K562 (cell line): Measurements from ENCODE around the gene CYYR1. TPM values are rescaled to one million over a fixed set of nuclear protein-coding genes. Genes with fewer than 3 reads are reported as not detected.

Experiments used
- ATAC-seq: fragments of 200-7000 bp; cut with Tn5 transposase; 3 replicates; pipeline ENCODE4 v1.9.1; 2020; ENCODE audit warnings: moderate library complexity
- BruUV-seq: library from RNA; stranded (reverse); fragments of 400-500 nt; replicated peaks from 2 replicates; lab custom pipeline; 2021; lab: Mats Ljungman, UMichigan
- CTCF ChIA-PET: fragments of 300-600 bp; formaldehyde crosslinking; extraction: SDS; loops from one replicate; lab custom pipeline; 2021; ENCODE audit warnings: low intra/inter-chr PET ratio; lab: Yijun Ruan, JAX
- POLR2A ChIA-PET: fragments of 300-600, 350-650 bp; sonication (Branson Sonifier 250); formaldehyde crosslinking; extraction: SDS; loops from one replicate; lab custom pipeline; 2021; ENCODE audit warnings: antibody characterized with exemption, inconsistent platforms; lab: Yijun Ruan, JAX
- DNase-seq, 4 experiments: peaks; one replicate each; pipeline versions ENCODE4 v3.0.0 to v3.0.0-alpha.2; 2011 to 2018; ENCODE audit warnings: low spot score in 3 of 4, mixed read lengths in 3 of 4; ENCODE audit errors: extremely low read depth in 1 of 4
- FAIRE-seq: peaks from 2 replicates; lab custom pipeline; 2011; peaks lifted over from hg19 to GRCh38; lab: Jason Lieb, UNC
- H2AFZ ChIP-seq: 2 replicates; pipeline ENCODE4 v1.6.0; 2011; ENCODE audit warnings: low read depth, low read length, control low read depth, inconsistent platforms
- H3K27ac ChIP-seq: fragments of 200-600 bp; 3 replicates; pipeline ENCODE4 v1.8.0; 2011; ENCODE audit warnings: low read depth, mild to moderate bottlenecking, control low read depth, inconsistent platforms, low read length, moderate library complexity, mixed read lengths; ENCODE audit errors: extremely low read depth
- H3K27me3 ChIP-seq, 2 experiments: fragments of 300-600 bp in 1 of 2; 2 replicates in 1 of 2; 3 replicates in 1 of 2; pipeline versions ENCODE4 v1.6.0 to v1.8.0; 2011; ENCODE audit warnings: inconsistent platforms in 2 of 2, low read length in 2 of 2, mild to moderate bottlenecking in 1 of 2, mixed read lengths in 1 of 2, moderate library complexity in 1 of 2; ENCODE audit not compliant: control insufficient read depth in 2 of 2, insufficient read depth in 2 of 2
- H3K36me3 ChIP-seq: fragments of 300-600 bp; 3 replicates; pipeline ENCODE4 v1.8.0; 2011; ENCODE audit warnings: mild to moderate bottlenecking, low read length, inconsistent platforms; ENCODE audit not compliant: control insufficient read depth, insufficient read depth
- H3K4me1 ChIP-seq, 2 experiments: fragments of 200-600 bp in 1 of 2; replicated peaks in 1 of 2; 2 replicates in 1 of 2; 3 replicates in 1 of 2; pipeline versions ENCODE4 v1.5.1 to v1.8.0; 2011; ENCODE audit warnings: inconsistent platforms in 2 of 2, low read length in 2 of 2, mild to moderate bottlenecking in 1 of 2, mixed read lengths in 1 of 2, moderate library complexity in 1 of 2; ENCODE audit not compliant: control insufficient read depth in 2 of 2, insufficient read depth in 2 of 2
- H3K4me2 ChIP-seq: 2 replicates; pipeline ENCODE4 v1.6.1; 2011; ENCODE audit warnings: low read length, control low read depth, inconsistent platforms, mixed read lengths; ENCODE audit not compliant: insufficient read depth
- H3K4me3 ChIP-seq: fragments of 200-600 bp; sonication (generic), shearing (Covaris generic); 2 replicates; pipeline ENCODE4 v1.5.1; 2016; ENCODE audit warnings: control low read depth, inconsistent platforms
- H3K79me2 ChIP-seq: fragments of 200-600 bp; 3 replicates; pipeline ENCODE4 v1.8.0; 2011; ENCODE audit warnings: low read length, inconsistent platforms; ENCODE audit not compliant: control insufficient read depth, insufficient read depth
- H3K9ac ChIP-seq, 2 experiments: 2 replicates each; pipeline versions ENCODE4 v1.6.0 to v1.6.1; 2011; ENCODE audit warnings: low read depth in 2 of 2, low read length in 2 of 2, control low read depth in 1 of 2, inconsistent platforms in 1 of 2, mild to moderate bottlenecking in 1 of 2, mixed read lengths in 1 of 2; ENCODE audit not compliant: insufficient read depth in 1 of 2
- H3K9me1 ChIP-seq: one replicate; pipeline ENCODE4 v1.6.0; 2011; ENCODE audit warnings: inconsistent platforms, mild to moderate bottlenecking, low read length, moderate library complexity; ENCODE audit not compliant: control insufficient read depth, insufficient read depth
- H3K9me3 ChIP-seq: replicated peaks from 2 replicates; pipeline ENCODE4 v1.5.1; 2011; ENCODE audit warnings: low read depth, low read length, inconsistent platforms; ENCODE audit not compliant: control insufficient read depth, insufficient read depth
- H4K20me1 ChIP-seq: replicated peaks from 2 replicates; pipeline ENCODE4 v1.6.1; 2011; ENCODE audit warnings: low read length, inconsistent platforms, mixed read lengths; ENCODE audit not compliant: control insufficient read depth, insufficient read depth
- BCLAF1 ChIP-seq, 2 experiments: fragments of 450-650 bp in 1 of 2; IDR thresholded peaks; 2 replicates each; pipeline ENCODE4 v1.6.1; 2011 to 2017; ENCODE audit warnings: low read depth in 2 of 2, antibody characterized with exemption in 1 of 2, borderline replicate concordance in 1 of 2, low read length in 1 of 2, mild to moderate bottlenecking in 1 of 2, mixed read lengths in 1 of 2; ENCODE audit not compliant: control insufficient read depth in 1 of 2
- CBFA2T2 ChIP-seq: fragments of 450-650 bp; conservative IDR thresholded peaks from 2 replicates; pipeline ENCODE4 v1.6.1; 2017; ENCODE audit warnings: mild to moderate bottlenecking
- E2F4 ChIP-seq: sonication (generic); formaldehyde crosslinking; IDR thresholded peaks from 2 replicates; pipeline ENCODE4 v1.8.0; 2022; ENCODE audit warnings: mild to moderate bottlenecking, low read depth, missing genetic modification reagents
- E2F8 ChIP-seq: fragments of 450-650 bp; IDR thresholded peaks from 2 replicates; pipeline ENCODE4 v1.7.1; 2018; ENCODE audit warnings: mild to moderate bottlenecking, low read depth; ENCODE audit not compliant: partially characterized antibody
- KAT2B ChIP-seq: IDR thresholded peaks from one replicate; pipeline ENCODE4 v1.6.1; 2012; ENCODE audit warnings: low read depth, mild to moderate bottlenecking, control low read depth, inconsistent platforms, low read length, moderate library complexity
- KDM5B ChIP-seq: fragments of 200-600 bp; sonication (generic); IDR thresholded peaks from 2 replicates; pipeline ENCODE4 v1.6.1; 2012; ENCODE audit warnings: low read depth, mild to moderate bottlenecking, moderate library complexity, low read length, control low read depth, inconsistent platforms; ENCODE audit not compliant: insufficient replicate concordance
- KLF16 ChIP-seq: IDR thresholded peaks from 2 replicates; pipeline ENCODE4 v1.6.1; 2016; ENCODE audit warnings: antibody characterized with exemption
- RBM39 ChIP-seq: fragments of 200-400 bp; formaldehyde crosslinking; optimal IDR thresholded peaks from 2 replicates; pipeline ENCODE3; 2018; ENCODE audit warnings: low read depth, low read length
- TCF3 ChIP-seq: sonication (generic); formaldehyde crosslinking; IDR thresholded peaks from 2 replicates; pipeline ENCODE4 v1.4.0; 2020; ENCODE audit warnings: mild to moderate bottlenecking, missing genetic modification reagents
- USF1 ChIP-seq: sonication (generic); formaldehyde crosslinking; IDR thresholded peaks from 2 replicates; pipeline ENCODE4 v1.9.0; 2022; ENCODE audit warnings: mild to moderate bottlenecking, missing genetic modification reagents
- ZNF699 ChIP-seq: fragments of 250-450 bp; sonication (Bioruptor Pico); IDR thresholded peaks from 2 replicates; pipeline ENCODE4 v1.8.0; 2021; ENCODE audit warnings: mild to moderate bottlenecking, moderate library complexity; ENCODE audit not compliant: insufficient replicate concordance
- ZNF764 ChIP-seq: fragments of 250-450 bp; sonication (Bioruptor Pico); IDR thresholded peaks from 2 replicates; pipeline ENCODE4 v1.4.0; 2020; ENCODE audit warnings: low read depth, mild to moderate bottlenecking, moderate library complexity
- WGBS: fragments of 100-300 bp; shearing (Covaris generic); methylation state at CpG from one replicate; pipeline ENCODE4 v1.1.6; 2016; ENCODE audit warnings: low coverage, mixed read lengths; ENCODE audit not compliant: insufficient coverage; ENCODE audit errors: missing lambda C conversion rate; 5-methylcytosine and 5-hydroxymethylcytosine counted together
- in situ Hi-C: fragments of 300-500 bp; cut with MboI; formaldehyde crosslinking; loops from 4 replicates; pipeline ENCODE4 v1.15.0; 2018; ENCODE audit warnings: inconsistent platforms, mixed read lengths
- intact Hi-C: fragments of 100-400 bp; cut with micrococcal nuclease; formaldehyde crosslinking; loops from 2 replicates; pipeline ENCODE4 v1.14.2; 2022
- polyA plus RNA-seq, 8 experiments: library from polyadenylated mRNA; depleted of rRNA in 4 of 8; stranded (reverse) in 5 of 8; unstranded in 3 of 8; fragments of >200 nt; fragmentation: Nextera tagmentation in 2 of 8; fragmentation: Illumina TruSeq in 1 of 8; extraction: Ambion mirVana in 2 of 8; extraction: Trizol in 1 of 8; gene quantifications; 2 replicates each; pipeline versions ENCODE4 v1.2.1 to v1.2.3, GENCODE V29; 2011 to 2014; ENCODE audit warnings: inconsistent platforms in 1 of 8, missing spikeins in 1 of 8
- total RNA-seq, 7 experiments: library from RNA; depleted of rRNA in 6 of 7; stranded (reverse); fragments of >200 nt in 6 of 7; fragmentation: Illumina TruSeq in 2 of 7; extraction: Trizol in 2 of 7; gene quantifications; 2 replicates each; pipeline versions ENCODE4 v1.2.1 to v1.2.3, GENCODE V29; 2011 to 2021; ENCODE audit warnings: low replicate concordance in 1 of 7

CYYR1 gene
- total and polyA plus RNA-seq, 9 of the 15 experiments (the other 6 are each of a cell fraction or from before 2014, with no cell fraction given), result not detected

- no peak for TF ChIP-seq USF1 (CRISPR knock-in tag)
- TF ChIP-seq, all 486 proteins: peak for 0
Observed at GRCh38 chr21:26443291-26443690, 129.8 kb downstream of the CYYR1 start (continued).

GRCh38 chr21:26441149-26441548 is 131.9 kb downstream of the CYYR1 start:
- Histone ChIP-seq H4K20me1 (no peaks in the 10 kb centered on the region), H2AFZ (no peak overlapping the region), H3K27ac (no peak overlapping the region), H3K79me2 (no peaks in the 10 kb centered on the region), H3K4me1 (no peaks in the 10 kb centered on the region), H3K9me3 (no peaks in the 10 kb centered on the region; the same call in 1 of the 2 replicates), H3K4me2 (no peak overlapping the region), H3K4me3 (no peak overlapping the region), H3K36me3 (no peaks in the 10 kb centered on the region), H3K27me3 (no peaks in the 10 kb centered on the region), H3K9ac (no peak overlapping the region), H3K9me1 (no peaks in the 10 kb centered on the region)
- ChIA-PET CTCF (no interaction called here), POLR2A (no interaction called here)
- no TSS peak for BruUV-seq
- no peak for FAIRE-seq
- DNase-seq, result no peak
- ATAC-seq, result no peak
- WGBS, result 0% methylated on average over 2 of the region's 2 CpGs
- intact Hi-C loops (no loop called here), in situ Hi-C loops (no loop called here)
- TF ChIP-seq BCLAF1 (IDR thresholded peaks at IDR 0.05; ENCODE audit: borderline replicate concordance in 1 of 2, control insufficient read depth in 1 of 2, low read depth in 2 of 2, low read length in 1 of 2) (no peak), ZNF764 (CRISPR knock-in tag) (no peak), E2F4 (CRISPR knock-in tag) (no peak), ZNF699 (CRISPR knock-in tag) (no peak), CBFA2T2 (no peak), E2F8 (no peak), RBM39 (no peak), KDM5B (no peak), KLF16 (no peak), KAT2B (no peak), TCF3 (CRISPR knock-in tag) (no peak)
